GM21381 (cell line): ENCODE data around the gene CLSTN2.
A peak's percentile ranks its signal among the peaks of the same experiment; 100 is the strongest.

Experiments
- ATAC-seq: cut with Tn5 transposase; IDR thresholded peaks from one replicate; pipeline ENCODE4 v1.9.1; 2021; ENCODE audit warnings: mild to moderate bottlenecking, moderate library complexity; ENCODE audit not compliant: unreplicated experiment

The CLSTN2 gene

GRCh38 chr3:140470962-140471361 is 536.0 kb downstream of the CLSTN2 start:
- ATAC-seq, result no peak

- no peak for ATAC-seq
Observed at GRCh38 chr3:140472306-140473020, 537.5 kb downstream of the CLSTN2 start.

GRCh38 chr3:140487566-140487965 is 552.6 kb downstream of the CLSTN2 start:
- no peak for ATAC-seq

- ATAC-seq, result no peak
Observed at GRCh38 chr3:140493271-140493670, 558.3 kb downstream of the CLSTN2 start.

GRCh38 chr3:140494970-140495369 is 560.0 kb downstream of the CLSTN2 start:
- ATAC-seq, result no peak

- ATAC-seq, result no peak
Observed at GRCh38 chr3:140497331-140497730, 562.3 kb downstream of the CLSTN2 start.

GRCh38 chr3:140499114-140499757 is 564.3 kb downstream of the CLSTN2 start:
- no peak for ATAC-seq

GRCh38 chr3:140500473-140500872 is 565.5 kb downstream of the CLSTN2 start:
- no peak for ATAC-seq

- no peak for ATAC-seq
Observed at GRCh38 chr3:140501061-140501769, 566.2 kb downstream of the CLSTN2 start.

- ATAC-seq, result no peak
Observed at GRCh38 chr3:140501770-140502364, 566.9 kb downstream of the CLSTN2 start.

GRCh38 chr3:140505213-140505612 is 570.2 kb downstream of the CLSTN2 start:
- peak; percentile 63 for ATAC-seq

- ATAC-seq, result no peak
Observed at GRCh38 chr3:140505876-140506275, 570.9 kb downstream of the CLSTN2 start.

- no peak for ATAC-seq
Observed at GRCh38 chr3:140508550-140508949, 573.6 kb downstream of the CLSTN2 start.

- ATAC-seq, result no peak
Observed at GRCh38 chr3:140509534-140509933, 574.5 kb downstream of the CLSTN2 start.

GRCh38 chr3:140510303-140510861 is 575.4 kb downstream of the CLSTN2 start:
- ATAC-seq, result no peak

GRCh38 chr3:140521751-140522445 is 586.9 kb downstream of the CLSTN2 start:
- no peak for ATAC-seq

- no peak for ATAC-seq
Observed at GRCh38 chr3:140522653-140523380, 587.8 kb downstream of the CLSTN2 start.

GRCh38 chr3:140523600-140523999 is 588.6 kb downstream of the CLSTN2 start:
- no peak for ATAC-seq

GRCh38 chr3:140527156-140527555 is 592.2 kb downstream of the CLSTN2 start:
- no peak for ATAC-seq

GRCh38 chr3:140529096-140529495 is 594.1 kb downstream of the CLSTN2 start:
- ATAC-seq, result no peak
